Smooth muscle cell (in vitro differentiated cells): ENCODE data around the gene INHBE. TPM values are rescaled to one million over a fixed set of nuclear protein-coding genes. Genes with fewer than 3 reads are reported as not detected.
A peak's percentile ranks its signal among the peaks of the same experiment; 100 is the strongest.

Experiments used
- DNase-seq: peaks from one replicate; lab custom pipeline; 2025; ENCODE audit not compliant: unreplicated experiment; lab: John Stamatoyannopoulos, UW
- H2AFZ ChIP-seq: fragments of 200-600 bp; sonication (generic); 2 replicates; pipeline ENCODE4 v1.6.0; 2016; ENCODE audit warnings: antibody characterized with exemption, low read depth, mild to moderate bottlenecking
- H3F3A ChIP-seq: fragments of 200-600 bp; sonication (generic); 2 replicates; pipeline ENCODE4 v1.6.0; 2017; ENCODE audit warnings: antibody characterized with exemption, low read depth
- H3K27ac ChIP-seq: fragments of 200-600 bp; sonication (generic); 2 replicates; pipeline ENCODE4 v1.5.1; 2016; ENCODE audit warnings: low read depth, mild to moderate bottlenecking
- H3K27me3 ChIP-seq: fragments of 200-600 bp; sonication (generic); 2 replicates; pipeline ENCODE4 v1.6.1; 2016; ENCODE audit warnings: low read depth, mild to moderate bottlenecking
- H3K36me3 ChIP-seq: fragments of 200-600 bp; sonication (generic); 2 replicates; pipeline ENCODE4 v1.5.1; 2016; ENCODE audit warnings: low read depth
- H3K4me1 ChIP-seq: fragments of 200-600 bp; sonication (generic); 2 replicates; pipeline ENCODE4 v1.5.1; 2016; ENCODE audit warnings: low read depth
- H3K4me2 ChIP-seq: fragments of 200-600 bp; sonication (generic); 2 replicates; pipeline ENCODE4 v1.6.0; 2016; ENCODE audit warnings: mild to moderate bottlenecking
- H3K4me3 ChIP-seq: fragments of 200-600 bp; sonication (generic); 2 replicates; pipeline ENCODE4 v1.5.1; 2016; ENCODE audit warnings: mild to moderate bottlenecking
- H3K79me2 ChIP-seq: fragments of 200-600 bp; sonication (generic); 2 replicates; pipeline ENCODE4 v1.6.0; 2016; ENCODE audit warnings: low read depth, mild to moderate bottlenecking
- H3K9ac ChIP-seq: fragments of 200-600 bp; sonication (generic); 2 replicates; pipeline ENCODE4 v1.6.0; 2016; ENCODE audit warnings: low read depth
- H3K9me3 ChIP-seq: fragments of 200-600 bp; sonication (generic); replicated peaks from 2 replicates; pipeline ENCODE4 v1.5.1; 2016; ENCODE audit warnings: low read depth
- H4K20me1 ChIP-seq: fragments of 200-600 bp; sonication (generic); 2 replicates; pipeline ENCODE4 v1.6.0; 2016; ENCODE audit warnings: low read depth
- CTCF ChIP-seq: fragments of 200-600 bp; sonication (generic); IDR thresholded peaks from 2 replicates; pipeline ENCODE4 v1.5.1; 2017; ENCODE audit warnings: borderline replicate concordance, mild to moderate bottlenecking, antibody characterized with exemption; ENCODE audit not compliant: insufficient read depth, poor library complexity, severe bottlenecking
- WGBS: methylation state at CpG from one replicate; pipeline ENCODE4 v1.1.7; 2016; ENCODE audit warnings: low lambda C conversion rate; 5-methylcytosine and 5-hydroxymethylcytosine counted together
- polyA plus RNA-seq: library from polyadenylated mRNA; unstranded; fragments of >200 nt; fragmentation: Nextera tagmentation; extraction: Ambion mirVana; gene quantifications from 2 replicates; pipeline ENCODE4 v1.2.1, GENCODE V29; 2016
- total RNA-seq: library from RNA; depleted of rRNA; stranded (reverse); fragments of >200 nt; gene quantifications from 2 replicates; pipeline ENCODE4 v1.2.3, GENCODE V29; 2014

INHBE gene
- total and polyA plus RNA-seq, 2 experiments from 2014 or later = 2.1 to 11.5 TPM

GRCh38 chr12:57459750-57460467, 4.8 kb downstream of the INHBE start, which contains the start of gene GLI1:
TSS of gene GLI1 (plus strand) at chr12:57459785. CDS start at chr12:57463692, 3,907 bp downstream.
- H3K9me3 ChIP-seq = no peaks in the 10 kb centered on the region
- no peaks in the 10 kb centered on the region for H3K27me3 ChIP-seq
- no peaks in the 10 kb centered on the region for H4K20me1 ChIP-seq
- H3K27ac ChIP-seq = peak within 1 kb of the TSS; percentile 89
- H2AFZ ChIP-seq = peak within 1 kb of the TSS; percentile 84
- H3K36me3 ChIP-seq = no peaks in the 10 kb centered on the region
- H3K9ac ChIP-seq = peak within 1 kb of the TSS; percentile 66
- TF ChIP-seq CTCF = no peak
- no peak for DNase-seq
- WGBS = 0% methylated on average over 13 of the region's 36 CpGs
- H3K4me1 ChIP-seq = peaks cover 18% of the 10 kb centered on the region
- peaks cover 10% of the 10 kb centered on the region for H3F3A ChIP-seq
- H3K4me2 ChIP-seq = peak within 1 kb of the TSS; percentile 100
- H3K4me3 ChIP-seq = peak within 1 kb of the TSS; percentile 73
- H3K79me2 ChIP-seq = peaks cover 10% of the 10 kb centered on the region

GRCh38 chr12:57460468-57460784, 5.3 kb downstream of the INHBE start:
- Histone ChIP-seq H3K36me3 (no peaks in the 10 kb centered on the region), H4K20me1 (no peaks in the 10 kb centered on the region), H3K4me3 (peak overlapping the region; percentile 73), H3K4me1 (peaks cover 14% of the 10 kb centered on the region), H2AFZ (no peak overlapping the region), H3K9me3 (no peaks in the 10 kb centered on the region), H3F3A (peaks cover 10% of the 10 kb centered on the region), H3K79me2 (peaks cover 10% of the 10 kb centered on the region), H3K27ac (no peak overlapping the region), H3K27me3 (no peaks in the 10 kb centered on the region), H3K4me2 (peak overlapping the region; percentile 100), H3K9ac (no peak overlapping the region)
- WGBS = 3% methylated on average over 6 of the region's 6 CpGs
- no peak for DNase-seq
- no peak for TF ChIP-seq CTCF

GRCh38 chr12:57460841-57461275, 5.8 kb downstream of the INHBE start:
- H3K9ac ChIP-seq = no peak overlapping the region
- H3K79me2 ChIP-seq = peaks cover 10% of the 10 kb centered on the region
- peak overlapping the region; percentile 100 for H3K4me2 ChIP-seq
- no peaks in the 10 kb centered on the region for H4K20me1 ChIP-seq
- no peaks in the 10 kb centered on the region for H3K36me3 ChIP-seq
- H3K27ac ChIP-seq = no peak overlapping the region
- no peak for DNase-seq
- no peak overlapping the region for H2AFZ ChIP-seq
- peaks cover 10% of the 10 kb centered on the region for H3F3A ChIP-seq
- H3K27me3 ChIP-seq = no peaks in the 10 kb centered on the region
- WGBS = under 1% methylated on average over 19 of the region's 19 CpGs
- no peaks in the 10 kb centered on the region for H3K9me3 ChIP-seq
- H3K4me1 ChIP-seq = peaks cover 11% of the 10 kb centered on the region
- TF ChIP-seq CTCF = no peak
- H3K4me3 ChIP-seq = peak overlapping the region; percentile 73

GRCh38 chr12:57461276-57461916, 6.3 kb downstream of the INHBE start:
- Histone ChIP-seq H3K27ac (peak overlapping the region; percentile 6), H3K27me3 (no peaks in the 10 kb centered on the region), H3K36me3 (no peaks in the 10 kb centered on the region), H3F3A (peaks cover 10% of the 10 kb centered on the region), H3K4me3 (peak overlapping the region; percentile 73), H3K79me2 (peaks cover 8% of the 10 kb centered on the region), H4K20me1 (no peaks in the 10 kb centered on the region), H2AFZ (peak overlapping the region; percentile 67), H3K4me1 (peaks cover 11% of the 10 kb centered on the region), H3K4me2 (peak overlapping the region; percentile 100), H3K9me3 (no peaks in the 10 kb centered on the region), H3K9ac (no peak overlapping the region)
- DNase-seq = peak; percentile 55
- no peak for TF ChIP-seq CTCF
- 2% methylated on average over 17 of the region's 32 CpGs for WGBS
